Smooth muscle cell of the brain vasculature (primary cell): ENCODE data around the gene PNMA8A.

Experiments
- DNase-seq: peaks from one replicate; pipeline ENCODE4 v3.0.0-alpha.2; 2012; ENCODE audit warnings: low read depth, low spot score

PNMA8A gene

GRCh38 chr19:46492841-46493235 is 21.5 kb upstream of the PNMA8A start:
- DNase-seq, result no peak

- no peak for DNase-seq
Measured at GRCh38 chr19:46491975-46492682, 20.8 kb upstream of the PNMA8A start.

- no peak for DNase-seq
Measured at GRCh38 chr19:46490774-46491173, 19.4 kb upstream of the PNMA8A start.

- no peak for DNase-seq
Measured at GRCh38 chr19:46489445-46490272, 18.3 kb upstream of the PNMA8A start.

- no peak for DNase-seq
Measured at GRCh38 chr19:46488551-46488950, 17.2 kb upstream of the PNMA8A start.

- DNase-seq, result no peak
Measured at GRCh38 chr19:46487802-46488445, 16.6 kb upstream of the PNMA8A start.

GRCh38 chr19:46487178-46487801 is 15.9 kb upstream of the PNMA8A start:
- no peak for DNase-seq

- no peak for DNase-seq
Measured at GRCh38 chr19:46486358-46486757, 15.0 kb upstream of the PNMA8A start.

- no peak for DNase-seq
Measured at GRCh38 chr19:46484656-46485055, 13.3 kb upstream of the PNMA8A start.

GRCh38 chr19:46482631-46483030 is 11.3 kb upstream of the PNMA8A start:
- DNase-seq, result no peak

GRCh38 chr19:46481947-46482346 is 10.6 kb upstream of the PNMA8A start:
- DNase-seq, result no peak

GRCh38 chr19:46481223-46481848 is 10.0 kb upstream of the PNMA8A start:
- no peak for DNase-seq

- DNase-seq, result no peak
Measured at GRCh38 chr19:46480415-46480814, 9.1 kb upstream of the PNMA8A start.

- no peak for DNase-seq
Measured at GRCh38 chr19:46478356-46478986, 7.1 kb upstream of the PNMA8A start.

GRCh38 chr19:46475986-46476385 is 4.6 kb upstream of the PNMA8A start:
- DNase-seq, result no peak

- no peak for DNase-seq
Measured at GRCh38 chr19:46474211-46474610, 2.8 kb upstream of the PNMA8A start.

- DNase-seq, result no peak
Measured at GRCh38 chr19:46472592-46472991, 1.2 kb upstream of the PNMA8A start.

- DNase-seq, result no peak
Measured at GRCh38 chr19:46471811-46472543, 614 bp upstream of the PNMA8A start.

- no peak for DNase-seq
Measured at GRCh38 chr19:46470376-46470775, 987 bp downstream of the PNMA8A start.

- DNase-seq, result no peak
Measured at GRCh38 chr19:46469541-46470185, 1.7 kb downstream of the PNMA8A start.
